Stimulated activated CD8-positive, alpha-beta memory T cell treated with anti-CD3 and anti-CD28 coated beads, Interleukin-4, amount 100 ng/mL, for 24 hours (primary cell): ENCODE data around the gene DDX53.

Experiments
- DNase-seq: peaks from one replicate; pipeline ENCODE4 v3.0.0-alpha.2; 2020; ENCODE audit warnings: low read depth

Gene DDX53

GRCh38 chrX:22999696-23000223, at the start of gene DDX53:
Gene DDX53, plus strand, starts transcription at chrX:22999960. Its CDS starts 98 bp downstream, at chrX:23000058.
- no peak for DNase-seq

GRCh38 chrX:22950269-22951266, 49.2 kb upstream of the DDX53 start:
- no peak for DNase-seq

- DNase-seq, result no peak
Measured at GRCh38 chrX:22952010-22952409, 47.8 kb upstream of the DDX53 start.

- no peak for DNase-seq
Measured at GRCh38 chrX:22958250-22958649, 41.5 kb upstream of the DDX53 start.

GRCh38 chrX:22959204-22959920, 40.4 kb upstream of the DDX53 start:
- DNase-seq, result no peak

GRCh38 chrX:22963196-22963595, 36.6 kb upstream of the DDX53 start:
- DNase-seq, result no peak

- no peak for DNase-seq
Measured at GRCh38 chrX:22968494-22968893, 31.3 kb upstream of the DDX53 start.

- no peak for DNase-seq
Measured at GRCh38 chrX:22969411-22969810, 30.3 kb upstream of the DDX53 start.

GRCh38 chrX:22970861-22971260, 28.9 kb upstream of the DDX53 start:
- DNase-seq, result no peak

- DNase-seq, result no peak
Measured at GRCh38 chrX:22974616-22975015, 25.1 kb upstream of the DDX53 start.

- DNase-seq, result no peak
Measured at GRCh38 chrX:22975786-22976185, 24.0 kb upstream of the DDX53 start.

GRCh38 chrX:22985958-22986357, 13.8 kb upstream of the DDX53 start:
- no peak for DNase-seq

GRCh38 chrX:22987452-22987851, 12.3 kb upstream of the DDX53 start:
- no peak for DNase-seq

GRCh38 chrX:23003116-23003515, 3.4 kb downstream of the DDX53 start:
- DNase-seq, result no peak

GRCh38 chrX:23008431-23009099, 8.8 kb downstream of the DDX53 start:
- no peak for DNase-seq

- no peak for DNase-seq
Measured at GRCh38 chrX:23012162-23012561, 12.4 kb downstream of the DDX53 start.

- DNase-seq, result no peak
Measured at GRCh38 chrX:23012636-23013035, 12.9 kb downstream of the DDX53 start.

- DNase-seq, result no peak
Measured at GRCh38 chrX:23013366-23013765, 13.6 kb downstream of the DDX53 start.

GRCh38 chrX:23031600-23031999, 31.8 kb downstream of the DDX53 start:
- DNase-seq, result no peak

GRCh38 chrX:23035493-23035892, 35.7 kb downstream of the DDX53 start:
- DNase-seq, result no peak

- no peak for DNase-seq
Measured at GRCh38 chrX:23046443-23046842, 46.7 kb downstream of the DDX53 start.
